HepG2 (cell line): ENCODE results near the gene SMOC1. TPM values are rescaled to one million over a fixed set of nuclear protein-coding genes. Genes with fewer than 3 reads are reported as not detected.

Source experiments
- CREM ChIP-seq, 2 experiments: sonication (generic) in 1 of 2; formaldehyde crosslinking in 1 of 2; IDR thresholded peaks; 2 replicates each; pipeline versions ENCODE4 v1.4.0 to v1.6.1; 2016 to 2020; ENCODE audit warnings: antibody characterized with exemption in 1 of 2, mild to moderate bottlenecking in 1 of 2, missing genetic modification reagents in 1 of 2
- HMG20B ChIP-seq: conservative IDR thresholded peaks from 2 replicates; pipeline ENCODE4 v1.6.1; 2016; ENCODE audit warnings: missing genetic modification reagents, missing compliant biosample characterization
- MYC ChIP-seq: sonication (generic); formaldehyde crosslinking; IDR thresholded peaks from 2 replicates; pipeline ENCODE4 v1.9.0; 2021; ENCODE audit warnings: missing genetic modification reagents, borderline replicate concordance
- NFYC ChIP-seq: IDR thresholded peaks from 2 replicates; pipeline ENCODE4 v1.6.1; 2016; ENCODE audit warnings: missing genetic modification reagents, missing compliant biosample characterization
- SIX1 ChIP-seq: sonication (generic); formaldehyde crosslinking; IDR thresholded peaks from 2 replicates; pipeline ENCODE4 v1.4.0; 2020; ENCODE audit warnings: missing genetic modification reagents, borderline replicate concordance
- SOX5 ChIP-seq: IDR thresholded peaks from 2 replicates; pipeline ENCODE4 v1.6.1; 2016; ENCODE audit warnings: borderline replicate concordance
- ZFP37 ChIP-seq: sonication (generic); formaldehyde crosslinking; IDR thresholded peaks from 2 replicates; pipeline ENCODE4 v1.4.0; 2020; ENCODE audit warnings: missing genetic modification reagents, borderline replicate concordance
- ZNF543 ChIP-seq: sonication (generic); formaldehyde crosslinking; IDR thresholded peaks from 2 replicates; pipeline ENCODE4 v1.4.0; 2020; ENCODE audit warnings: mild to moderate bottlenecking, missing genetic modification reagents
- ZNF614 ChIP-seq: IDR thresholded peaks from 2 replicates; pipeline ENCODE4 v1.6.1; 2018; ENCODE audit warnings: missing biosample characterization, missing genetic modification reagents, inconsistent platforms, borderline replicate concordance
- ZNF780A ChIP-seq: sonication (generic); formaldehyde crosslinking; IDR thresholded peaks from 2 replicates; pipeline ENCODE4 v1.8.0; 2022; ENCODE audit warnings: mild to moderate bottlenecking, missing genetic modification reagents, moderate library complexity
- ZSCAN25 ChIP-seq: sonication (generic); formaldehyde crosslinking; IDR thresholded peaks from 2 replicates; pipeline ENCODE4 v1.8.0; 2022; ENCODE audit warnings: mild to moderate bottlenecking, missing genetic modification reagents
- ZSCAN31 ChIP-seq: sonication (generic); formaldehyde crosslinking; IDR thresholded peaks from 2 replicates; pipeline ENCODE4 v1.5.0; 2020; ENCODE audit warnings: low read depth, mild to moderate bottlenecking, missing genetic modification reagents
- polyA plus RNA-seq, 8 experiments: library from polyadenylated mRNA; depleted of rRNA in 3 of 8; stranded (reverse) in 7 of 8; unstranded in 1 of 8; fragments of >200 nt; fragmentation: Illumina TruSeq in 4 of 8; extraction: Trizol in 4 of 8; gene quantifications; 2 replicates each; pipeline versions ENCODE4 v1.2.1 to v1.2.3, GENCODE V29; 2011 to 2016; ENCODE audit warnings: low read depth in 4 of 8, missing spikeins in 1 of 8, mixed read lengths in 1 of 8; ENCODE audit not compliant: insufficient read depth in 1 of 8
- total RNA-seq, 5 experiments: library from RNA; depleted of rRNA; stranded (reverse); fragments of >200 nt; fragmentation: Illumina TruSeq; extraction: Trizol; gene quantifications; 2 replicates each; pipeline ENCODE4 v1.2.3, GENCODE V29; 2016; ENCODE audit warnings: low read depth in 1 of 5
- TF ChIP-seq, protein P1 (sequence below): sonication (generic); formaldehyde crosslinking; IDR thresholded peaks from 2 replicates; pipeline ENCODE4 v1.8.0; 2022; ENCODE audit warnings: missing genetic modification reagents, mild to moderate bottlenecking, inconsistent platforms, borderline replicate concordance
- TF ChIP-seq, protein P2 (sequence below): sonication (generic); formaldehyde crosslinking; IDR thresholded peaks from 2 replicates; pipeline ENCODE4 v1.8.0; 2022; ENCODE audit warnings: missing genetic modification reagents, mild to moderate bottlenecking, moderate library complexity, borderline replicate concordance
- TF ChIP-seq, protein P3 (sequence below): sonication (generic); formaldehyde crosslinking; IDR thresholded peaks from 2 replicates; pipeline ENCODE4 v1.4.0; 2020; ENCODE audit warnings: missing genetic modification reagents, borderline replicate concordance
- TF ChIP-seq, protein P4 (sequence below): sonication (generic); formaldehyde crosslinking; conservative IDR thresholded peaks from 2 replicates; pipeline ENCODE4 v1.4.0; 2020; ENCODE audit warnings: mild to moderate bottlenecking, missing genetic modification reagents, moderate library complexity
- TF ChIP-seq, protein P5 (sequence below): sonication (generic); formaldehyde crosslinking; IDR thresholded peaks from 2 replicates; pipeline ENCODE4 v1.8.0; 2022; ENCODE audit warnings: low read depth, missing genetic modification reagents

SMOC1 gene
- total and polyA plus RNA-seq, 2 of the 13 experiments (the other 11 are each of a cell fraction or from before 2014, with no cell fraction given): 17.8 to 35.6 TPM

DNA sequence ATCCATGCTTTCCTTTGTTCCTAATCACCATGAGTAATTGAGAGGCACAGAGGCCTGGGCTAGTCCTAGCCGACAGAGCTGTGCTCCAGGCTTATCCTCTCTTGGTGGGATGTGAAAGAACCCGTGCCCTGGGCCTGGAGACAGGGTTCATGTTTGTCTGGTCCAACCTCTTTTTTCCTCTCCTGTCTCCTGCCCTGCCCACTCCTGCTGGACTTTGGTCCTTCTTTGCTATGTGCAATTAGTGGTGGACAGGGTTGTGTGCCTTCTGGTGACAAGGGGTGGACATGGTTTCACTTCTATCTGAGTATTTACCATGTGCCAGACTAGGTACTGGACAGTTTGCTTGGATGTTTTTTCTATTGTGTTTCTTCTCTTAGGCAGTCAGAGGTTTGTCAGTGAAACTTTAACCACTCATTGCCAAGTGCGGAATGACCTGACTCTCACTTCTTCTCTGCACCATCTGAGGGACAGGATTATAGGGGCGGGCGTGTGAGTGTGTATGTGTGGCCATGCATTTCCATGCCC lies 126.1 kb downstream of the SMOC1 start (continued):
- TF ChIP-seq, protein P1, sequence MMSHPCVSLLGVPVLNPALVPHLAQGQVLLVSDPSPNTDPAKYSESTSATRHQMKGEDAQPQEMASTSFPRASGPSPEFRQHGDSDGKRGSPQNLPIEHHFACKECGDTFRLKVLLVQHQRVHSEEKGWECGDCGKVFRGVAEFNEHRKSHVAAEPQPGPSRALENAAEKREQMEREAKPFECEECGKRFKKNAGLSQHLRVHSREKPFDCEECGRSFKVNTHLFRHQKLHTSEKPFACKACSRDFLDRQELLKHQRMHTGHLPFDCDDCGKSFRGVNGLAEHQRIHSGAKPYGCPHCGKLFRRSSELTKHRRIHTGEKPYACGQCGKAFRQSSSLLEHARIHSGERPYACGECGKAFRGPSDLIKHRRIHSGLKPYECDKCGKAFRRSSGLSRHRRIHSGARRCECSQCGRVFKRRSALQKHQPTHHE (CRISPR knock-in tag): no peak
- TF ChIP-seq, protein P2, sequence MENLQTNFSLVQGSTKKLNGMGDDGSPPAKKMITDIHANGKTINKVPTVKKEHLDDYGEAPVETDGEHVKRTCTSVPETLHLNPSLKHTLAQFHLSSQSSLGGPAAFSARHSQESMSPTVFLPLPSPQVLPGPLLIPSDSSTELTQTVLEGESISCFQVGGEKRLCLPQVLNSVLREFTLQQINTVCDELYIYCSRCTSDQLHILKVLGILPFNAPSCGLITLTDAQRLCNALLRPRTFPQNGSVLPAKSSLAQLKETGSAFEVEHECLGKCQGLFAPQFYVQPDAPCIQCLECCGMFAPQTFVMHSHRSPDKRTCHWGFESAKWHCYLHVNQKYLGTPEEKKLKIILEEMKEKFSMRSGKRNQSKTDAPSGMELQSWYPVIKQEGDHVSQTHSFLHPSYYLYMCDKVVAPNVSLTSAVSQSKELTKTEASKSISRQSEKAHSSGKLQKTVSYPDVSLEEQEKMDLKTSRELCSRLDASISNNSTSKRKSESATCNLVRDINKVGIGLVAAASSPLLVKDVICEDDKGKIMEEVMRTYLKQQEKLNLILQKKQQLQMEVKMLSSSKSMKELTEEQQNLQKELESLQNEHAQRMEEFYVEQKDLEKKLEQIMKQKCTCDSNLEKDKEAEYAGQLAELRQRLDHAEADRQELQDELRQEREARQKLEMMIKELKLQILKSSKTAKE (CRISPR knock-in tag): peak; percentile 67
- TF ChIP-seq, protein P3, sequence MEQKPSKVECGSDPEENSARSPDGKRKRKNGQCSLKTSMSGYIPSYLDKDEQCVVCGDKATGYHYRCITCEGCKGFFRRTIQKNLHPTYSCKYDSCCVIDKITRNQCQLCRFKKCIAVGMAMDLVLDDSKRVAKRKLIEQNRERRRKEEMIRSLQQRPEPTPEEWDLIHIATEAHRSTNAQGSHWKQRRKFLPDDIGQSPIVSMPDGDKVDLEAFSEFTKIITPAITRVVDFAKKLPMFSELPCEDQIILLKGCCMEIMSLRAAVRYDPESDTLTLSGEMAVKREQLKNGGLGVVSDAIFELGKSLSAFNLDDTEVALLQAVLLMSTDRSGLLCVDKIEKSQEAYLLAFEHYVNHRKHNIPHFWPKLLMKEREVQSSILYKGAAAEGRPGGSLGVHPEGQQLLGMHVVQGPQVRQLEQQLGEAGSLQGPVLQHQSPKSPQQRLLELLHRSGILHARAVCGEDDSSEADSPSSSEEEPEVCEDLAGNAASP (CRISPR knock-in tag): peak; percentile 72; the same call in 1 of the 2 replicates
- TF ChIP-seq ZSCAN25 (CRISPR knock-in tag) (peak; percentile 64; the same call in 1 of the 2 replicates), HMG20B (CRISPR knock-in tag) (0 out of 2 replicates have a peak, but pooled peaks have one; percentile 38), NFYC (peak; percentile 5; the same call in 1 of the 2 replicates), SIX1 (CRISPR knock-in tag) (peak; percentile 67; the same call in 1 of the 2 replicates), ZSCAN31 (CRISPR knock-in tag) (peak; percentile 71), ZNF543 (CRISPR knock-in tag) (no peak), MYC (CRISPR knock-in tag) (peak; percentile 54; the same call in 1 of the 2 replicates), SOX5 (CRISPR knock-in tag) (peak; percentile 92), ZFP37 (CRISPR knock-in tag) (0 out of 2 replicates have a peak, but pooled peaks have one; percentile 11), ZNF614 (CRISPR knock-in tag) (peak; percentile 95), ZNF780A (CRISPR knock-in tag) (no peak), CREM (IDR thresholded peaks at IDR 0.05) (peak; percentile 64; the same call in 1 of the 2 replicates), CREM (CRISPR knock-in tag; IDR thresholded peaks at IDR 0.05) (no peak)
- TF ChIP-seq, protein P4, sequence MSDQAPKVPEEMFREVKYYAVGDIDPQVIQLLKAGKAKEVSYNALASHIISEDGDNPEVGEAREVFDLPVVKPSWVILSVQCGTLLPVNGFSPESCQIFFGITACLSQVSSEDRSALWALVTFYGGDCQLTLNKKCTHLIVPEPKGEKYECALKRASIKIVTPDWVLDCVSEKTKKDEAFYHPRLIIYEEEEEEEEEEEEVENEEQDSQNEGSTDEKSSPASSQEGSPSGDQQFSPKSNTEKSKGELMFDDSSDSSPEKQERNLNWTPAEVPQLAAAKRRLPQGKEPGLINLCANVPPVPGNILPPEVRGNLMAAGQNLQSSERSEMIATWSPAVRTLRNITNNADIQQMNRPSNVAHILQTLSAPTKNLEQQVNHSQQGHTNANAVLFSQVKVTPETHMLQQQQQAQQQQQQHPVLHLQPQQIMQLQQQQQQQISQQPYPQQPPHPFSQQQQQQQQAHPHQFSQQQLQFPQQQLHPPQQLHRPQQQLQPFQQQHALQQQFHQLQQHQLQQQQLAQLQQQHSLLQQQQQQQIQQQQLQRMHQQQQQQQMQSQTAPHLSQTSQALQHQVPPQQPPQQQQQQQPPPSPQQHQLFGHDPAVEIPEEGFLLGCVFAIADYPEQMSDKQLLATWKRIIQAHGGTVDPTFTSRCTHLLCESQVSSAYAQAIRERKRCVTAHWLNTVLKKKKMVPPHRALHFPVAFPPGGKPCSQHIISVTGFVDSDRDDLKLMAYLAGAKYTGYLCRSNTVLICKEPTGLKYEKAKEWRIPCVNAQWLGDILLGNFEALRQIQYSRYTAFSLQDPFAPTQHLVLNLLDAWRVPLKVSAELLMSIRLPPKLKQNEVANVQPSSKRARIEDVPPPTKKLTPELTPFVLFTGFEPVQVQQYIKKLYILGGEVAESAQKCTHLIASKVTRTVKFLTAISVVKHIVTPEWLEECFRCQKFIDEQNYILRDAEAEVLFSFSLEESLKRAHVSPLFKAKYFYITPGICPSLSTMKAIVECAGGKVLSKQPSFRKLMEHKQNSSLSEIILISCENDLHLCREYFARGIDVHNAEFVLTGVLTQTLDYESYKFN (CRISPR knock-in tag): peak; percentile 96
- TF ChIP-seq, protein P5, sequence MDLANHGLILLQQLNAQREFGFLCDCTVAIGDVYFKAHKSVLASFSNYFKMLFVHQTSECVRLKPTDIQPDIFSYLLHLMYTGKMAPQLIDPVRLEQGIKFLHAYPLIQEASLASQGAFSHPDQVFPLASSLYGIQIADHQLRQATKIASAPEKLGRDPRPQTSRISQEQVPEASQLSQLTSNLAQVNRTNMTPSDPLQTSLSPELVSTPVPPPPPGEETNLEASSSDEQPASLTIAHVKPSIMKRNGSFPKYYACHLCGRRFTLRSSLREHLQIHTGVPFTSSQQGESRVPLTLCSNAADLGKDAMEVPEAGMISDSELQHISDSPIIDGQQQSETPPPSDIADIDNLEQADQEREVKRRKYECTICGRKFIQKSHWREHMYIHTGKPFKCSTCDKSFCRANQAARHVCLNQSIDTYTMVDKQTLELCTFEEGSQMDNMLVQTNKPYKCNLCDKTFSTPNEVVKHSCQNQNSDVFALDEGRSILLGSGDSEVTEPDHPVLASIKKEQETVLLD (CRISPR knock-in tag): no peak
